K562 (cell line): ENCODE data around the gene CBLC. TPM values are rescaled to one million over a fixed set of nuclear protein-coding genes. Genes with fewer than 3 reads are reported as not detected.

Experiments used
- ARID4B ChIP-seq: sonication (generic); formaldehyde crosslinking; IDR thresholded peaks from 2 replicates; pipeline ENCODE4 v1.8.0; 2022; ENCODE audit warnings: mild to moderate bottlenecking, missing genetic modification reagents
- L3MBTL2 ChIP-seq: fragments of 450-650 bp; IDR thresholded peaks from 2 replicates; pipeline ENCODE4 v1.6.1; 2016; ENCODE audit warnings: mild to moderate bottlenecking, moderate library complexity
- OTX1 ChIP-seq: fragments of 450-650 bp; formaldehyde crosslinking; IDR thresholded peaks from 2 replicates; pipeline ENCODE4 v1.4.0; 2022; ENCODE audit warnings: mild to moderate bottlenecking
- POLR2G ChIP-seq: fragments of 200-400 bp; formaldehyde crosslinking; IDR thresholded peaks from 2 replicates; pipeline ENCODE4 v1.6.1; 2017; ENCODE audit warnings: low read depth, mild to moderate bottlenecking, antibody characterized with exemption, low read length, moderate library complexity
- SMAD1 ChIP-seq: fragments of 150-350 bp; IDR thresholded peaks from 2 replicates; pipeline ENCODE4 v1.6.1; 2014; ENCODE audit warnings: low read length, low read depth; ENCODE audit not compliant: partially characterized antibody
- polyA plus RNA-seq, 8 experiments: library from polyadenylated mRNA; depleted of rRNA in 4 of 8; stranded (reverse) in 5 of 8; unstranded in 3 of 8; fragments of >200 nt; fragmentation: Nextera tagmentation in 2 of 8; fragmentation: Illumina TruSeq in 1 of 8; extraction: Ambion mirVana in 2 of 8; extraction: Trizol in 1 of 8; gene quantifications; 2 replicates each; pipeline versions ENCODE4 v1.2.1 to v1.2.3, GENCODE V29; 2011 to 2014; ENCODE audit warnings: inconsistent platforms in 1 of 8, missing spikeins in 1 of 8
- total RNA-seq, 7 experiments: library from RNA; depleted of rRNA in 6 of 7; stranded (reverse); fragments of >200 nt in 6 of 7; fragmentation: Illumina TruSeq in 2 of 7; extraction: Trizol in 2 of 7; gene quantifications; 2 replicates each; pipeline versions ENCODE4 v1.2.1 to v1.2.3, GENCODE V29; 2011 to 2021; ENCODE audit warnings: low replicate concordance in 1 of 7
- TF ChIP-seq, protein P1 (sequence below): sonication (generic); formaldehyde crosslinking; IDR thresholded peaks from 2 replicates; pipeline ENCODE4 v1.8.0; 2023; ENCODE audit warnings: mild to moderate bottlenecking, missing genetic modification reagents
- TF ChIP-seq, protein P2 (sequence below): fragments of 250-450 bp; sonication (Bioruptor Pico); IDR thresholded peaks from 2 replicates; pipeline ENCODE4 v1.5.0; 2021

CBLC gene
- total and polyA plus RNA-seq, 9 of the 15 experiments (the other 6 are each of a cell fraction or from before 2014, with no cell fraction given): 0.09 TPM; not detected in 8

DNA sequence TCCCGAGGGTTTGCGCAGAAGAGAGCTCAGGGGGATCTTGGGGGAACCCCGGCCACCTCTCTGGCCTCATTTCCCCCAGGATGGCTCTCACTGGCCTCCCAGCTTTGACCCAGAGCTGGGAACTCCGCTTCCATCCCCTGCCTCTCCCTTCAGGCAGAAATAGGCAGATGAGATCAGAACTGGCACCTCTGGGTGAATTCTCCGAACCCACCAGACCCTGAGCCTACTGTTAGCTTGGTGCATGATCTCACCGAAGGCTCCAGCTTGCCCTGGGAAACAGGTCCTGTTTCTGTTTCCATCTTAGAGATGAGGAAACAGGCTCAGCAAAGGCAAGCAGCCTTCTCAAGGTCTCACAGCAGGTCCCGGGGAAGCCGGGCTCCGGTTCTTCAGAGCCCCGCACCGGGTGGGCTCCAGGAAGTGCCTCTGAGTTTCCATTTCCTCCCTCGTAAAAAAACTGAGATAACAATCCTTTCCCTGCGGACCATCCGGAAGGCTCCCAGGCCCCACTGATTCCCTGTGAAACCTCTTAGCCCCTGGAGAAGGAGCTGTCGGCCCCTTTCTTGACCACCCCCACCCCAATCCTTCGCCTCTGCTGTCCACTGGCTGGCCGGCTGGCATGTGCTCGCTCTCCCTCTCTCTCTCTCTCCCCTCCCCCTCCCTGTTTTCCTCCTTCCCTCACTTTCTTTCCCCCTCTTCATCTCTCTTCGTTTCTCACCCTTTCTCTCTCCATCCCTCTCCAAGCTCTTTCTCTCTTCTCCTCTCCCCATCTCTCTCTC lies 70.5 kb downstream of the CBLC start (continued):
- TF ChIP-seq ARID4B (CRISPR knock-in tag) (no peak), L3MBTL2 (peak; percentile 45), SMAD1 (no peak), POLR2G (no peak), OTX1 (CRISPR knock-in tag) (peak; percentile 73; the same call in 1 of the 2 replicates)
- TF ChIP-seq, protein P1, sequence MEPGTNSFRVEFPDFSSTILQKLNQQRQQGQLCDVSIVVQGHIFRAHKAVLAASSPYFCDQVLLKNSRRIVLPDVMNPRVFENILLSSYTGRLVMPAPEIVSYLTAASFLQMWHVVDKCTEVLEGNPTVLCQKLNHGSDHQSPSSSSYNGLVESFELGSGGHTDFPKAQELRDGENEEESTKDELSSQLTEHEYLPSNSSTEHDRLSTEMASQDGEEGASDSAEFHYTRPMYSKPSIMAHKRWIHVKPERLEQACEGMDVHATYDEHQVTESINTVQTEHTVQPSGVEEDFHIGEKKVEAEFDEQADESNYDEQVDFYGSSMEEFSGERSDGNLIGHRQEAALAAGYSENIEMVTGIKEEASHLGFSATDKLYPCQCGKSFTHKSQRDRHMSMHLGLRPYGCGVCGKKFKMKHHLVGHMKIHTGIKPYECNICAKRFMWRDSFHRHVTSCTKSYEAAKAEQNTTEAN (CRISPR knock-in tag): no peak
- TF ChIP-seq, protein P2, sequence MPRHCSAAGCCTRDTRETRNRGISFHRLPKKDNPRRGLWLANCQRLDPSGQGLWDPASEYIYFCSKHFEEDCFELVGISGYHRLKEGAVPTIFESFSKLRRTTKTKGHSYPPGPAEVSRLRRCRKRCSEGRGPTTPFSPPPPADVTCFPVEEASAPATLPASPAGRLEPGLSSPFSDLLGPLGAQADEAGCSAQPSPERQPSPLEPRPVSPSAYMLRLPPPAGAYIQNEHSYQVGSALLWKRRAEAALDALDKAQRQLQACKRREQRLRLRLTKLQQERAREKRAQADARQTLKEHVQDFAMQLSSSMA (CRISPR knock-in tag): no peak
